HEK293 (cell line): ENCODE measurements around the gene SLIT1.

Experiments used
- CTCF ChIA-PET: fragments of 350-600 bp; formaldehyde crosslinking; extraction: SDS; loops from one replicate; lab custom pipeline; 2021; ENCODE audit warnings: antibody characterized with exemption; lab: Yijun Ruan, JAX
- POLR2A ChIA-PET: fragments of 300-600 bp; formaldehyde crosslinking; extraction: SDS; loops from one replicate; lab custom pipeline; 2020; ENCODE audit warnings: antibody characterized with exemption, inconsistent platforms; lab: Yijun Ruan, JAX
- H3K27ac ChIP-seq: fragments of 200-500 bp; sonication (Bioruptor generic); 2 replicates; pipeline ENCODE4 v1.5.1; 2014; ENCODE audit warnings: low read depth, low read length, control low read depth, inconsistent platforms; ENCODE audit errors: extremely low read depth
- H3K36me3 ChIP-seq, 2 experiments: fragments of 200-500 bp in 1 of 2; sonication (Bioruptor generic) in 1 of 2; 1 replicate in 1 of 2; 2 replicates in 1 of 2; pipeline ENCODE4 v1.5.1; 2014 to 2017; ENCODE audit warnings: inconsistent platforms in 2 of 2, low read length in 2 of 2; ENCODE audit not compliant: control insufficient read depth in 2 of 2, insufficient read depth in 1 of 2
- H3K4me1 ChIP-seq: fragments of 200-500 bp; sonication (Bioruptor generic); 2 replicates; pipeline ENCODE4 v1.5.1; 2014; ENCODE audit warnings: mild to moderate bottlenecking, low read length, inconsistent platforms; ENCODE audit not compliant: control insufficient read depth, insufficient read depth
- H3K4me3 ChIP-seq: 2 replicates; pipeline ENCODE4 v1.5.1; 2011; ENCODE audit warnings: low read depth, mild to moderate bottlenecking, control low read depth, low read length, moderate library complexity
- H3K9me3 ChIP-seq: fragments of 200-500 bp; sonication (Bioruptor generic); 2 replicates; pipeline ENCODE4 v1.5.1; 2014; ENCODE audit warnings: low read depth, low read length, inconsistent platforms; ENCODE audit not compliant: control insufficient read depth, insufficient read depth
- ATF2 ChIP-seq: fragments of 450-650 bp; formaldehyde crosslinking; IDR thresholded peaks from 2 replicates; pipeline ENCODE4 v1.5.1; 2016; ENCODE audit warnings: missing biosample characterization, missing genetic modification characterization, low read depth
- BCL6B ChIP-seq: fragments of 450-650 bp; formaldehyde crosslinking; IDR thresholded peaks from 2 replicates; pipeline ENCODE4 v1.5.1; 2017; ENCODE audit warnings: missing biosample characterization, missing genetic modification characterization
- HIC1 ChIP-seq: fragments of 450-650 bp; formaldehyde crosslinking; IDR thresholded peaks from 2 replicates; pipeline ENCODE4 v1.5.1; 2016; ENCODE audit warnings: missing biosample characterization, missing genetic modification characterization
- PRDM1 ChIP-seq: fragments of 450-650 bp; formaldehyde crosslinking; IDR thresholded peaks from 2 replicates; pipeline ENCODE4; 2016; ENCODE audit warnings: missing biosample characterization, missing genetic modification characterization
- RBAK ChIP-seq: fragments of 450-650 bp; formaldehyde crosslinking; IDR thresholded peaks from 2 replicates; pipeline ENCODE4 v1.5.1; 2016; ENCODE audit warnings: missing biosample characterization, missing genetic modification characterization
- REST ChIP-seq: fragments of 450-650 bp; formaldehyde crosslinking; IDR thresholded peaks from 2 replicates; pipeline ENCODE4 v1.5.1; 2016; ENCODE audit warnings: missing biosample characterization, missing genetic modification characterization
- SCRT2 ChIP-seq: fragments of 450-650 bp; formaldehyde crosslinking; IDR thresholded peaks from 2 replicates; pipeline ENCODE4 v1.5.1; 2016; ENCODE audit warnings: missing biosample characterization, missing genetic modification characterization
- ZNF184 ChIP-seq: fragments of 450-650 bp; IDR thresholded peaks from 2 replicates; pipeline ENCODE4 v1.5.1; 2018; ENCODE audit warnings: missing biosample characterization, mild to moderate bottlenecking, missing genetic modification characterization
- ZNF211 ChIP-seq: fragments of 450-650 bp; formaldehyde crosslinking; IDR thresholded peaks from 2 replicates; pipeline ENCODE4 v1.5.1; 2016; ENCODE audit warnings: low read depth, missing biosample characterization, missing genetic modification characterization
- ZNF324 ChIP-seq: fragments of 450-650 bp; formaldehyde crosslinking; IDR thresholded peaks from 2 replicates; pipeline ENCODE4 v1.5.1; 2016; ENCODE audit warnings: missing biosample characterization, missing genetic modification characterization
- ZNF354C ChIP-seq: fragments of 450-650 bp; formaldehyde crosslinking; IDR thresholded peaks from 2 replicates; pipeline ENCODE4 v1.5.1; 2016; ENCODE audit warnings: missing biosample characterization, missing genetic modification characterization, low read depth, borderline replicate concordance
- ZNF391 ChIP-seq: fragments of 450-650 bp; formaldehyde crosslinking; IDR thresholded peaks from 2 replicates; pipeline ENCODE4 v1.5.1; 2016; ENCODE audit warnings: low read depth, missing biosample characterization, missing genetic modification characterization, borderline replicate concordance
- ZNF488 ChIP-seq: fragments of 450-650 bp; formaldehyde crosslinking; IDR thresholded peaks from 2 replicates; pipeline ENCODE4 v1.5.1; 2016; ENCODE audit warnings: missing biosample characterization, missing genetic modification characterization
- ZNF521 ChIP-seq: fragments of 450-650 bp; formaldehyde crosslinking; IDR thresholded peaks from 2 replicates; pipeline ENCODE4 v1.5.1; 2017; ENCODE audit warnings: missing biosample characterization, mild to moderate bottlenecking, missing genetic modification characterization
- ZNF530 ChIP-seq: fragments of 450-650 bp; formaldehyde crosslinking; IDR thresholded peaks from 2 replicates; pipeline ENCODE4 v1.5.1; 2016; ENCODE audit warnings: low read depth, missing biosample characterization, missing genetic modification characterization
- ZNF624 ChIP-seq: fragments of 450-650 bp; formaldehyde crosslinking; IDR thresholded peaks from 2 replicates; pipeline ENCODE4 v1.5.1; 2017; ENCODE audit warnings: missing biosample characterization, missing genetic modification characterization
- ZNF626 ChIP-seq: fragments of 450-650 bp; sonication (Bioruptor Pico); formaldehyde crosslinking; IDR thresholded peaks from 2 replicates; pipeline ENCODE4 v1.5.1; 2018; ENCODE audit warnings: missing biosample characterization, missing genetic modification characterization, inconsistent platforms
- ZNF830 ChIP-seq: fragments of 450-650 bp; IDR thresholded peaks from 2 replicates; pipeline ENCODE4 v1.5.0; 2018; ENCODE audit warnings: missing biosample characterization, missing genetic modification characterization, low read depth, mild to moderate bottlenecking, moderate library complexity
- ZSCAN4 ChIP-seq: fragments of 450-650 bp; formaldehyde crosslinking; IDR thresholded peaks from 2 replicates; pipeline ENCODE4 v1.5.1; 2017; ENCODE audit warnings: missing biosample characterization, missing genetic modification characterization

The SLIT1 gene

GRCh38 chr10:96984541-96985131 is 201.1 kb downstream of the SLIT1 start:
- no peak for TF ChIP-seq ZNF211 (tag by site-specific recombination)
- no peak for TF ChIP-seq BCL6B (tag by site-specific recombination)
- TF ChIP-seq ZNF391 (tag by site-specific recombination), result no peak
- TF ChIP-seq HIC1 (tag by site-specific recombination), result no peak
- no peak for TF ChIP-seq ZNF530 (tag by site-specific recombination)
- TF ChIP-seq ZNF626, result no peak
- no peak for TF ChIP-seq ZNF184
- no peak for TF ChIP-seq ZSCAN4
- no peak for TF ChIP-seq RBAK (tag by site-specific recombination)
- TF ChIP-seq ZNF521 (tag by site-specific recombination), result no peak
- no peak for TF ChIP-seq ZNF354C (tag by site-specific recombination)
- H3K4me3 ChIP-seq, result no peak overlapping the region
- CTCF ChIA-PET, result interaction anchor here (1.1 to 1.5 kb wide), 3 partner anchors 8 to 226 kb away, joined by 3 to 5 read pairs (median 4); no protein-coding TSS in a partner anchor
- no peaks in the 10 kb centered on the region for H3K4me1 ChIP-seq
- POLR2A ChIA-PET, result no interaction called here
- H3K9me3 ChIP-seq, result no peaks in the 10 kb centered on the region
- H3K36me3 ChIP-seq, result peaks cover 0 to 17% of the 10 kb centered on the region in 2 experiments; a peak in 2 of 3 replicates
- H3K27ac ChIP-seq, result no peak overlapping the region

- H3K4me3 ChIP-seq, result no peak overlapping the region
- ChIA-PET CTCF (interaction anchor here (0.5 to 2.0 kb wide), 2 partner anchors 27 to 55 kb away, joined by 3 to 6 read pairs; no protein-coding TSS in a partner anchor), POLR2A (no interaction called here)
- no peak for TF ChIP-seq ZNF624
- TF ChIP-seq ATF2, result no peak
- 0 out of 2 replicates have a peak, but pooled peaks have one; percentile 38 for TF ChIP-seq SCRT2 (tag by site-specific recombination)
- no peak for TF ChIP-seq REST (tag by site-specific recombination)
- no peak for TF ChIP-seq ZNF324 (tag by site-specific recombination)
- TF ChIP-seq PRDM1 (tag by site-specific recombination), result peak; percentile 92
- no peak for TF ChIP-seq ZNF830 (tag by site-specific recombination)
- TF ChIP-seq ZNF488, result no peak
- TF ChIP-seq, all 188 proteins: peak for 2
- Histone ChIP-seq H3K36me3 (peaks cover 0 to 17% of the 10 kb centered on the region in 2 experiments; a peak in 2 of 3 replicates), H3K27ac (no peak overlapping the region), H3K4me1 (no peaks in the 10 kb centered on the region), H3K9me3 (no peaks in the 10 kb centered on the region)
Measured at GRCh38 chr10:96982149-96982930, 203.4 kb downstream of the SLIT1 start.
